Caco-2 (cell line): Measurements from ENCODE around the gene MLC1. TPM values are rescaled to one million over a fixed set of nuclear protein-coding genes. Genes with fewer than 3 reads are reported as not detected.

Source experiments
- BruUV-seq: library from RNA; stranded (reverse); fragments of 400-500 nt; replicated peaks from 2 replicates; lab custom pipeline; 2021; lab: Mats Ljungman, UMichigan
- CTCF ChIA-PET: fragments of 300-600 bp; sonication (Branson Sonifier 250); formaldehyde crosslinking; loops from one replicate; lab custom pipeline; 2022; ENCODE audit warnings: antibody characterized with exemption; lab: Charles Lee
- POLR2A ChIA-PET: fragments of 300-600 bp; sonication (Branson Sonifier 250); formaldehyde crosslinking; loops from one replicate; lab custom pipeline; 2022; ENCODE audit warnings: antibody characterized with exemption; lab: Charles Lee
- DNase-seq, 2 experiments: peaks; one replicate each; pipeline versions ENCODE4 v3.0.0 to v3.0.0-alpha.2; 2020 to 2022
- H3K27me3 ChIP-seq: replicated peaks from 2 replicates; pipeline ENCODE4 v1.6.0; 2011; ENCODE audit warnings: low read length; ENCODE audit not compliant: control insufficient read depth, insufficient read depth
- H3K36me3 ChIP-seq: 2 replicates; pipeline ENCODE4 v1.5.1; 2011; ENCODE audit warnings: low read length; ENCODE audit not compliant: control insufficient read depth, insufficient read depth
- H3K4me1 ChIP-seq: fragments of 250-450 bp; sonication (Bioruptor Pico); 2 replicates; pipeline ENCODE4 v1.5.1; 2020; ENCODE audit warnings: mild to moderate bottlenecking
- H3K4me3 ChIP-seq: 2 replicates; pipeline ENCODE4 v1.5.1; 2011; ENCODE audit warnings: low read depth, mild to moderate bottlenecking, control low read depth, low read length
- H3K9me3 ChIP-seq: fragments of 250-450 bp; sonication (Bioruptor Pico); 2 replicates; pipeline ENCODE4 v1.5.1; 2020; ENCODE audit warnings: mild to moderate bottlenecking, moderate library complexity
- H3K27ac Mint-ChIP-seq: one replicate; pipeline ENCODE4 v1.8.0; 2022; ENCODE audit warnings: mixed read lengths; ENCODE audit not compliant: unreplicated experiment
- H3K27me3 Mint-ChIP-seq: one replicate; pipeline ENCODE4 v1.8.0; 2022; ENCODE audit warnings: mixed read lengths; ENCODE audit not compliant: insufficient read depth, unreplicated experiment
- H3K36me3 Mint-ChIP-seq: one replicate; pipeline ENCODE4 v1.8.0; 2022; ENCODE audit warnings: mild to moderate bottlenecking, mixed read lengths; ENCODE audit not compliant: insufficient read depth, unreplicated experiment
- H3K4me1 Mint-ChIP-seq: one replicate; pipeline ENCODE4 v1.8.0; 2022; ENCODE audit warnings: low read depth, mixed read lengths; ENCODE audit not compliant: unreplicated experiment
- H3K4me3 Mint-ChIP-seq: one replicate; pipeline ENCODE4 v1.8.0; 2022; ENCODE audit warnings: mild to moderate bottlenecking, moderate library complexity, mixed read lengths; ENCODE audit not compliant: unreplicated experiment
- H3K9me3 Mint-ChIP-seq: one replicate; pipeline ENCODE4 v1.8.0; 2022; ENCODE audit warnings: mixed read lengths; ENCODE audit not compliant: unreplicated experiment
- CTCF ChIP-seq, 2 experiments: fragments of 200-600 bp in 1 of 2; IDR thresholded peaks; 1 replicate in 1 of 2; 2 replicates in 1 of 2; pipeline versions ENCODE4 v1.5.1 to v1.8.0; 2011 to 2022; ENCODE audit warnings: antibody characterized with exemption in 1 of 2, control low read depth in 1 of 2, inconsistent platforms in 1 of 2, low read depth in 1 of 2, low read length in 1 of 2, mild to moderate bottlenecking in 1 of 2, moderate library complexity in 1 of 2; ENCODE audit not compliant: insufficient read depth in 1 of 2, severe bottlenecking in 1 of 2, unreplicated experiment in 1 of 2
- intact Hi-C: fragments of 100-400 bp; cut with micrococcal nuclease; formaldehyde crosslinking; loops from one replicate; pipeline ENCODE4 v1.10.0; 2022; ENCODE audit not compliant: unreplicated experiment
- total RNA-seq: library from RNA; stranded (reverse); gene quantifications from 2 replicates; pipeline ENCODE4 v1.2.3, GENCODE V29; 2022

The MLC1 gene
- total RNA-seq, 1 experiment from 2014 or later = 0.14 TPM

- intact Hi-C loops = loop anchor here (5.0 to 10.0 kb wide), 2 partner anchors 50 to 267 kb away; no protein-coding TSS in a partner anchor
- no peak overlapping the region for H3K4me3 ChIP-seq
- Mint-ChIP-seq H3K27me3 (no peaks in the 10 kb centered on the region), H3K4me3 (no peak overlapping the region), H3K27ac (no peak overlapping the region), H3K4me1 (no peaks in the 10 kb centered on the region), H3K36me3 (no peaks in the 10 kb centered on the region), H3K9me3 (no peaks in the 10 kb centered on the region)
- peaks cover 3% of the 10 kb centered on the region; the same call in 1 of the 2 replicates for H3K4me1 ChIP-seq
- ChIA-PET POLR2A (no interaction called here), CTCF (no interaction called here)
- DNase-seq = no peak
- 0 out of 2 replicates have a peak, but pooled peaks cover 6% of the 10 kb centered on the region for H3K9me3 ChIP-seq
- H3K27me3 ChIP-seq = no peaks in the 10 kb centered on the region
- TF ChIP-seq CTCF (IDR thresholded peaks at IDR 0.05; ENCODE audit: insufficient read depth in 1 of 2, low read depth in 1 of 2, low read length in 1 of 2, severe bottlenecking in 1 of 2, unreplicated experiment in 1 of 2) = no peak
- H3K36me3 ChIP-seq = no peaks in the 10 kb centered on the region
- BruUV-seq = no TSS peak
Measured at GRCh38 chr22:50034126-50035081, 50.8 kb downstream of the MLC1 start.

DNA sequence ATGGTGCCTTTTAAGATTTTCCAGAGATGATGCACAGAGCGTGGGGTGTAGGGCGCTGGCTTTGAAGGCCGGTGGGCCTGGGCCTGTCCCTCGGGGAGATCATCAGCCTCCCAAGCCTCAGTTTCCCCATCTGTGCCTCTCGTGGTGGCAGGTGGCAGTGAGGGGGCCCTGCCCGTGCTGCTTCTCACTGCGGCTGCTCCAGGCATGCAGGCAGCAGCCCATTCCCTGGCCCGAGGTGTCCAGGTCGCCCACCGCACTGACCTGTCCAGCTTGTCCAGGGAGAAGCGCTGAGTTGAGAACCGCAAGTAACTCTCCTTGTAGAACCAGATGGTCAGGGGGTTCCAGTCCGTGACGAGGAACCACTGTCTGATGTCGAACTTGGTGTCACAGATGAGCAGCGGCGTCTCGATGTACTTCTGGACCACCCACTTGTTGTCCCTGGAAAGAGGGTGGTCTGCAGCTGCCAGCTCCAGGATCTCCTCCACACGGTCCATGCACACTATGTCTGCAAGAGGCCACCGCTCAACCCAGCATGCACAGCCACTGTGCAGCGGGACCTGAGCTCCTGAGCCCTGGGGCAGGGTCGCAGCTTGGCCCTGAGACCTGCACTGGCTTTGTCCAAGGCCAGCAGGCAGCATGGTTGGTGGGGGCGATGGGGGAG, 52.2 kb downstream of the MLC1 start:
- ChIA-PET CTCF (no interaction called here), POLR2A (no interaction called here)
- H3K27me3 Mint-ChIP-seq = no peaks in the 10 kb centered on the region
- intact Hi-C loops = loop anchor here (5.0 to 10.0 kb wide), 2 partner anchors 48 to 266 kb away; no protein-coding TSS in a partner anchor
- no peaks in the 10 kb centered on the region for H3K4me1 Mint-ChIP-seq
- no TSS peak for BruUV-seq
- no peak overlapping the region for H3K4me3 Mint-ChIP-seq
- H3K27ac Mint-ChIP-seq = no peak overlapping the region
- Histone ChIP-seq H3K9me3 (no peaks in the 10 kb centered on the region), H3K36me3 (no peaks in the 10 kb centered on the region), H3K27me3 (no peaks in the 10 kb centered on the region), H3K4me3 (no peak overlapping the region), H3K4me1 (peaks cover 3% of the 10 kb centered on the region; the same call in 1 of the 2 replicates)
- no peak for TF ChIP-seq CTCF (IDR thresholded peaks at IDR 0.05; ENCODE audit: insufficient read depth in 1 of 2, low read depth in 1 of 2, low read length in 1 of 2, severe bottlenecking in 1 of 2, unreplicated experiment in 1 of 2)
- no peaks in the 10 kb centered on the region for H3K9me3 Mint-ChIP-seq
- no peak for DNase-seq
- no peaks in the 10 kb centered on the region for H3K36me3 Mint-ChIP-seq
